ENCODE data around the gene TEAD1.
A peak's percentile ranks its signal among the peaks of the same experiment; 100 is the strongest.

Gene TEAD1

GRCh38 chr11:12993626-12994025 lies 319.4 kb downstream of the TEAD1 start:
- DNase-seq (ENCODE audit: low read depth), result peak; percentile 59
- no peak for TF ChIP-seq CTCF (IDR thresholded peaks at IDR 0.05; ENCODE audit: insufficient read depth, low read depth, low read length, missing control alignments)
- H3K4me3 ChIP-seq (ENCODE audit: low read length), result no peak overlapping the region

Data from epithelial cell of esophagus (primary cell).